Skeletal muscle cell (primary cell): ENCODE measurements around the gene HECTD2.
"Not testable (repeated sequence)": the region's sequence is repeated elsewhere in the genome, so short reads cannot be mapped to it uniquely, and the experiment has no call there.

Experiments used
- DNase-seq: peaks from one replicate; pipeline ENCODE4 v3.0.0-alpha.2; 2010; ENCODE audit warnings: low read depth
- H3K4me3 ChIP-seq: 2 replicates; pipeline ENCODE4 v1.5.1; 2011; ENCODE audit warnings: low read depth, mild to moderate bottlenecking, control low read depth, low read length, moderate library complexity

HECTD2 gene

DNA sequence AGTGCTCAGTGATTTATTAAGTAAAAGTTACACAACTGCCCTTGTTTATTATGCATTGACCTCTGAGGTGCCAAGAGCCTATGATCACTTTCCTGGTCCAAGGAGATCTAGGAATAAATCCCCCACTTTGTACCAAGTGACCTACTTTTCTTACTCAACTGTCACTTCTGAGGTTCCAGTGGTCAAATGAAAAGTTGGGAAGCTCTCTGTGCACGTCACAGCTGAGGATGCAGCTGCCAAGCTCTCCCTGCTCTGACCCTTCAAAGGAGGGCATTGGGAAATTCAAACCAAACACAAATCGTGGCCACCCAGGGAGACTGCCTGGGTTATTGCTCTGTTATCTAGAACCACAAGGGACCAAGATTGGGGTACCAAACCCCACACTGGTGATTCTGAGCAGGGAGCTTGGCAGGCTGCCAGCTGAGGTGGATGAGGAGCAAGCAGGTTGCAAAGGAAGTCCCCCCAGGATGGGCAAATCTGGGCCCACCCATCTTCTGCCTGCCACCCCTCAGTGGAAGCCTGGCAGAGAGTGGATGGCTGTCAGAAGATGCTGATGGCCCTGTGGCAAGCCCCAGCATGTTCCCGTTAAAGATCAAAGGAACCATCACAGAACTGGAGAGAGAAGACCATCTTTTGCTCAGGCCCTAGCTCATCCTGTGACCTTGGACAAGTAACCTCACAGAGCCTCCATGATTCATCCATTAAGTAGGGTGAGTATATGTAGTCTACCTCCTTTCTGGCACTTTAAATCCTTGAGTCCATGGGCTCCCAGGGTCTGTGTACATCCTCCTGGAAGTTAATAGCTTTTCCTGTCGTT lies 116.0 kb downstream of the HECTD2 start:
- no peak for DNase-seq
- no peak overlapping the region for H3K4me3 ChIP-seq

DNA sequence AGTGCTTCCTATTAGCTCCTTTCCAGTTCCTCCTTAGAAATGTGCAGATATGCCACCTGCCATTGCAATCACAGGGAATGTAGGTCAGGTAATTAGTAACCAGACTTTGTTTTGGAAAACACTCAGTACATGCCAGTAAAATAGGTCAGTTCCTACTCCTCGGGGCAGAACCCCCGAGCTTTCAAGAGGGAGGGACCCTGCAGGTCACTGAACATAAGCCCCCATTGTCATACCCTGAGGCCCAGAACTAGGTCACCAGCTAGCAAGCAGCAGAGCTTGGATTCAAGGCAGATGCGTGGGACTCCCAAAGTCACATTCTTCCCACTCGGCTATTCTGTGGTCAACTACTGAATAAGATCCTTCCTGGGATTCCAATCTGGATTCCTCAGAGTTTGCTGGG lies 117.9 kb downstream of the HECTD2 start:
- H3K4me3 ChIP-seq: no peak overlapping the region
- no peak for DNase-seq

DNA sequence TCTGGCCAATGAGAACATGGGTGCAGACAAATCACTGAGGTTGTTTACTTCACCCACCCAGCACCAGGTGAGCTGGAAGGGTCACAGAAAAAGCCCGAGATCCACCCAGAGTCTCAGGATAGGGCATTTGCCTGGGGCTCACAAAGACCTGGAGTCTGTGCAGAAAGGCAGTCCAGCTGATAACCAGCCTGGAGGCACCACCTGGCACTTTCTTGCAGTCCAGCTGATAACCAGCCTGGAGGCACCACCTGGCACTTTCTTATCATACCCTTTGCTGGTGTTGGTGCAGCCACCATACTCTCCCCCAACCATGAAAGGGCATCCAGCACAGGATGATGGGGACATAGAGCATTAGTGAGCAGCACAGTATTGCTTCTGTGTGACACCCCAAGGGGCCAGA lies 118.6 kb downstream of the HECTD2 start:
- DNase-seq: no peak
- H3K4me3 ChIP-seq: no peak overlapping the region

DNA sequence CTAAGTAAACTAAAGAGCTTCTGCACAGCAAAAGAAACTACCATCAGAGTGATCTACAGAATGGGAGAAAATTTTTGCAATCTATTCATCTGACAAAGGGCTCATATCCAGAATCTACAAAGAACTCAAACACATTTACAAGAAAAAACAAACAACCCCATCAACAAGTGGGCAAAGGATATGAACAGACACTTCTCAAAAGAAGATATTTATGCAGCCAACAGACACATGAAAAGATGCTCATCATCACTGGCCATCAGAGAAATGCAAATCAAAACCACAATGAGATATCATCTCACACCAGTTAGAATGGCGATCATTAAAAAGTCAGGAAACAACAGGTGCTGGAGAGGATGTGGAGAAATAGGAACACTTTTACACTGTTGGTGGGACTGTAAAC lies 124.6 kb downstream of the HECTD2 start:
- H3K4me3 ChIP-seq, DNase-seq: not testable (repeated sequence)

DNA sequence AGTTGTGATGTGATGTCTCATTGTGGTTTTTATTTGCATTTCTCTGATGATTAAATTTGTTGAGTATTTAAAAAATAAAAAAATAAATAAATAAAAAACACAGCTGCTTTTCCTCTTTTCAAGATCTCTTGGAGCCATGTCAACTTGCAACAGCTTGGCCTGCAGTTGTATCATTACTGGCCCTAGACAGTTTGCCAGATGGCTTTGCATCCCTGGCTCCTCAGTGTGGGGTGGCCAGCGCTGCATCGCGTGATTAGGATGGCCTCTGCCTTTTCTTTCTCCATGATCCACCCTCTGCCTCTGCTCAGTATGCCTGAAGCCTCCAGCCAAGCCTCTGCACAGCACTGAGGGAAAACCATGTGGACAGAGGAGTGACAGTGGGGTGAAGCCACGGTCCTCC lies 126.0 kb downstream of the HECTD2 start:
- no peak for DNase-seq
- no peak overlapping the region for H3K4me3 ChIP-seq

DNA sequence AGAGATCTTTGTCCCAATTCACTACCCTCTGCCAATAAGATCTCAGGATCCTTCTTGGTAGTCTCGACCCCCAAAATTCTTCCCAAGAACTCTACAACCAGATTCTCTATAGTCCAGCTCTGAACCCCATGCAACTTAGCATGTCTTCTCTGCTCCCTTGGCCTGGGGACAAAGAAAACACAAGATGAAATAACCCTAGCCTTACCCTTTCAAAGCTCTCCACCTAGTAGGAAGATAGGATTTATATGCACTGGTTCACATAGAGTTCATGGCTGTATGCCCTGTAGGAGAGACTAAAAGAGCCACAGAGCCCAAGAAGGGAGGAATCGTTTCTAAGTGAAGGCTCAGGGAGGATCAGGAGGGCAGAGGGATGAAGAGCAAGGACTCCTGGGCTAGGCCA lies 126.6 kb downstream of the HECTD2 start:
- DNase-seq: no peak

DNA sequence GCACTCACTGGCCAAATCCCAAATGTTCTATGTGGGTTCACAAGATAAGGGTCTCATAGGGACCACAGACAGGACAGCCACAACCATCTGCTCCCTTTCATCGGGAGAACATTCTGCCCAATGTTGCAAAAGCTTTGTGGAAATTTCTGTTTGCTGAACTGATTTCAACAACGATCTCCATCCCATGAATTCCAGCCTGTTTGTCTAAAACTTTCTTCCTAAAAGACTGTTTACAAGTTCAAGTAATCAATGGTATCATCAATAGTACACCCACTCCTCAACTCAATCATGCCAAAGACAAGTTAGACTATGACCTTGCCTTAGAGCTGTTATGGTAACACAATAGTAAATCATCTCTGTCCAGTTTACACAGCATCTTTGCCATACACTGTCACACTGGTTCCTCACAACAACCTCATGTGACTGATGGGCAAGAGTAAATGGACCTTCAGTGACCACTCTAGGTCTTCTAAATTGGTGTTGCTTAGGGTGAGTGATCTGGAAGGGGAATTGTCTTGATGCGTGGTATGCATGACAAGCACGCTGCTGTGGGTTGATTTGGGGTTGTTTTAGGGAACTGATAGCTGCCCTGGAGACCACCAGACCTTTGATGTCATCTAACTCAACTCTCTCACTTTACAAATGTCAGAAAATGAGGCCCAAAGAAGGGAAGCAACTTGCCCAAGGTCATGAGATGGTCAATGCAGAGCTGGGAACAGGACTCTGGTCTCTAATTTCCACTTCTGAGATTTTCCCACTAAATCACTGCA lies 127.7 kb downstream of the HECTD2 start:
- DNase-seq: no peak
- H3K4me3 ChIP-seq: no peak overlapping the region

More for the DNA sequence above, 126.6 kb downstream of the HECTD2 start:
- no peak overlapping the region for H3K4me3 ChIP-seq

DNA sequence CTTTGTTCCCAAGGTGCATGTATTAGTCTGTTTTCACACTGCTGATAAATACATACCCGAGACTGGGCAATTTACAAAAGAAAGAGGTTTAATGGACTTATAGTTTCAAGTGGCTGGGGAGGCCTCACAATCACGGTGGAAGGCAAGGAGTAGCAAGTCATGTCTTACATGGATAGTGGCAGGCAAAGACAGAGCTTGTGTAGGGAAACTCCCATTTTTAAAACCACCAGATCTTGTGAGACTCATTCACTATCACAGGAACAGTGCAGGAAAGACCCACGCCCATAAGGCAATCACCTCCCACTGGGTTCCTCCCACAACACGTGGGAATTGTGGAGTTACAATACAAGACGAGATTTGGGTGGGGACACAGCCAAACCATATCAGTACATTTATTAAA lies 129.8 kb downstream of the HECTD2 start:
- DNase-seq: no peak

DNA sequence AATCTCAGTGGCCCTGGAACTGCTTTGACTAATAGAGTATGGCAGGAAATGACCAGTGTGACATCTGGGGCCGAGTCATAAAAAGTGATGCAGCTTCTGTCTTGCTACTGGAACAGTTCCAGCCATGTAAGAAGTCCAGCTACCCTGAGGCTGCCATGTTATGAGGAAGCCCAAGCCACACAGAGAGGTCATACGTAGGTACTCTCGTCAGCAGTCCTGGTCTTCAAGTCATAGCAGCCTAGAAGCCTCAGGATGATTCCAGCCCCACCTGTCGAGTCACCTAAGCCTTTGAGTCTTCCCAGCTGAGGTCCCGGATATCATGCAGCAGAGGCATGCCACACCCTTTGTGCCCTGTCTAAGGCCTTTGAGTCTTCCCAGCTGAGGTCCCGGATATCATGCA lies 130.6 kb downstream of the HECTD2 start:
- DNase-seq: no peak
- H3K4me3 ChIP-seq: no peak overlapping the region

More for the DNA sequence above, 129.8 kb downstream of the HECTD2 start:
- H3K4me3 ChIP-seq: no peak overlapping the region

DNA sequence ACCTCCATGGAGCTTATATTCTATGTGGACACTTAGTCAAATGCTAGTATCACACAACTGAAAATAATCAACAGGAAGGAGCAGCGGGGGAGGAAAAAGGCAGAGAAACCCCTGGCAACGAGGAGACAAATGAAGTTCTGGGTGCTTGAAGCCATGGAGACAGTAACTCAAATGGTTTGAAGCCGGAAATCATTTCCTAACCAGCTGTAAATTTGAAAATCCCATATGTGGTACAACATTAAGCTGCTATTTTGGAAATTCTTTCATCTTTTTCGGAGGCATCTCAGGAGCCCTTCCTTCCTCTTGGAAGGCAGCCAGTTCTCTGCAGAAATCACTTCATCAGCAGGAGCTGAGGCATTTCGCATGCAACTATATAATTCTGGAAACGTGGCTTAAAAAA lies 131.3 kb downstream of the HECTD2 start:
- no peak overlapping the region for H3K4me3 ChIP-seq
- no peak for DNase-seq

DNA sequence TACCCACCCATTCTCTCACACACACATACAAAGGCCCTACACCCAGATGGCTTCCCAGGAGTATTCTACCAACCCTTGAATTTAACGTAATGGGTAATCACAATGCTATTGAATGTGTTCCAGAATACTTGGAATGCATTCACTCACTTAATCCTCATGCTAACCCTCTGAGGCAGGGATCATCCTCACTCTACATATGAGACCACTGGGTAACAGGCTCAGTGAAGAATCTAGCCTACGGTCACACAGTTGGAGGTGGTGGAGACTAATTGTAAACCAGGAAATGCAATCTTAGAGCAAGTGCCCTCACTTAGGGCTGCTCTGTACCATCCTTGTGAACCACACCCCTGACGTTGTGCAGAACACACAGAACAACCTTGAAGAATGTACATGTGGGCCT lies 135.2 kb downstream of the HECTD2 start:
- no peak overlapping the region for H3K4me3 ChIP-seq
- DNase-seq: no peak

DNA sequence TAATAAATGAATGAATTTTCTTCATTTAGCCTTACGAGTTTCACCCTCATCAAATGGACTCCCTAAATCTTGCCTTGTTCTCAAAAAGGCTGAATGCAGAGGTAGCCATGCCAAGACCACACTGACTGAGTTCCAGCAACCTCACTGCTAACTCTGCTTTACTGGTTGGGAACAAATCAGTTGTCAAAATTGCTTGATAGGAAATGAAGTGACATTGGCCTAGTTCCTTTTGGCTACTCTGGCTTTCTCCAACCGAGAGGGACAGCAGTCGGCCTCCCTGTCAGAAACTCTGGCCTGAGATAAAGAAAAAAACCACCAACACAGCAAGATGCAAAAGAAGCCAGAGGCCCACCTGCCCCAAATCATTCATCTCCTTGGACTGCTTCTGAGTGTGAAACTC lies 135.7 kb downstream of the HECTD2 start:
- no peak for DNase-seq
- H3K4me3 ChIP-seq: no peak overlapping the region

DNA sequence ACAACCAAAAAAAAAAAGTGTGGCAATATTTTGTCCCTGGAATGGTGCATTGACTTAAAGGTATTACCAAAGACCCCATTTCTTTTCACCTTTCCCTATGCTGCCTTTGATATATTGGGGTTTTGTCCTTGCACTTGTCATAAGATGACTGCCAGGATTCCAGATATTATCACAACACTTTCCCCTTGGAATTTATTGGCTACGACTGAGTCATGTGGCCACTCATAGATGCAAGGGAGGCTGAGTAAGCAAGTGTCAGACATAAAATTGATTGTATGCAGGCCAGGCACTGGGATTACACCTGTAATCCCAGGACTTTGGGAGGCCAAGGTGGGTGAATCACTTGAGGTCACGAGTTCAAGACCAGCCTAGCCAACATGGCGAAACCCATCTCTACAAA lies 139.1 kb downstream of the HECTD2 start:
- DNase-seq: no peak
- H3K4me3 ChIP-seq: no peak overlapping the region

DNA sequence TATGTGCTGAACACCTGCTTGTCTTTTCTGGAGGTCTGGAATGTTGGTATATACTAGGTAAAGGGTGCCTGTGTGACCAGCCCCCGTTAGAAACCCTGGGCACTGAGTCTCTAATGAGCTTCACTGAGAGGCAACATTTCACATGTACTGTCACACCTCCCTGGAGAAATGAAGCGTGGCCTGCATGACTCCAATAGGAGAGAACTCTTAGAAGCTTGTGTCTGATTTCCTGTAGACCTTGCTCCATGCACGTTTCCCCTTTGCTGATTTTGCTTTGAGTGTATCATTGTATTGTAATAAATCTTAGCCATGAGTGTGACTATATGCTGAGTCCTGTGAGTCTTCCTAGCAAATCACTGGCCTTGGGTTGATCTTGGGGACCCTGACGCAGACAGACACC lies 139.9 kb downstream of the HECTD2 start:
- no peak for DNase-seq
- no peak overlapping the region for H3K4me3 ChIP-seq

DNA sequence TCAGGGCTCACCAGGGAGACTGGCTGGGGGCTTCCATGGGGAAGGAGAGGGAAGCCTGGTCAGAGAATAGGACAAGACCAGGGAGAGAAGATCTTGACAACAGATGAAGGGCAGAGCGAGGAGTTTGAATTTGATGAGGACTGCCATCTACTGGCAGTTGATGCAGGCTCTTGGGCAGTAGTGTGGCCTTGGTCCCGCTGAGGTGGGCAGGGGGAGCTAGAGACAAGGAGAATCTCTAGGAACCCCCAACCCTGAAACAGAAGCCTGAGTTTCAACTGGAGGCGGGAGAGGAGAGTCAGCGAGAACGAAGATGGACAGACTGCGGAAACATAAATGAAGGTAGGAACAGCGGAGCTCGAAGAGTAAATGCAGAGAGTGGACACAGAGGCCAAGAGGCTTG lies 141.7 kb downstream of the HECTD2 start:
- peak; percentile 45 for DNase-seq
- H3K4me3 ChIP-seq: no peak overlapping the region

DNA sequence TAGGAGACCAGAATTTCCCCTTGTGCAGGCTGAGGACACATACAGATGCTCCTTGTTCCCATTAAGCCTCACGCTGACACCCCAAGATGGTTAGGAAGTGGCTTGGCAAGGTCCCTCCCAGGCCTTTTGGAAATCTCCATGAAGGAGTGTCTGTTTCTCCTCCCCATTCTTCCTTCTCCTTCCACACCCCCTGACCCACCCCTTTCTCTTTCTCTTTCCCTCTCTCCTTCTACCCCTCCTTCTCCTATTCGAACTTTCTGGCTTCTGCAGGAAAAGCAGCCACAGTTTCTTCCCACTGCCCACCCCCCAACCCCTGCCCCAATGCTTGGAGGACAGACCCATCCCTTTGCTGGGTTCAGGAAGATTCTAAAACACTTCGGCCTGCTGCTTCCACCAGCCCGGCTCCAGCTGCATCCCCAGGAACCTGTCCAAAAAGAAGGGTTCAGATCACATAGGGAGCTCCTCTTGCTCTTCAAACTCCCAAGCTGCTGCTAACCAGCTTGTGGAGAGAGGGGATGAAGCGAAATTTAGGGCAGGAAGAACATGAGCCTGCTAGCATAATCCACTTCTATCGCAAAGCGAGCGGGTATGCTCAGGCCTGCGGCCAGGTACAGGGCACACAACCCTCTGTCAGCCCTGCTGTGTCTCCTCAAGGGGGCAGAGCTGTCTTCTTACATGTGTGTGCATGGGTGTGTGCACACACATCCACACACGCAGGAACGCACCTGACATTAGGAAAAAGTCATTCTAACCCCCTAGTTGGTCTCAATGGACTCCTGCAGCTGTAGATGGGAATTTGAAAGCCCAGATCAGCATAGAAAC lies 142.3 kb downstream of the HECTD2 start:
- H3K4me3 ChIP-seq: no peak overlapping the region
- DNase-seq: no peak

DNA sequence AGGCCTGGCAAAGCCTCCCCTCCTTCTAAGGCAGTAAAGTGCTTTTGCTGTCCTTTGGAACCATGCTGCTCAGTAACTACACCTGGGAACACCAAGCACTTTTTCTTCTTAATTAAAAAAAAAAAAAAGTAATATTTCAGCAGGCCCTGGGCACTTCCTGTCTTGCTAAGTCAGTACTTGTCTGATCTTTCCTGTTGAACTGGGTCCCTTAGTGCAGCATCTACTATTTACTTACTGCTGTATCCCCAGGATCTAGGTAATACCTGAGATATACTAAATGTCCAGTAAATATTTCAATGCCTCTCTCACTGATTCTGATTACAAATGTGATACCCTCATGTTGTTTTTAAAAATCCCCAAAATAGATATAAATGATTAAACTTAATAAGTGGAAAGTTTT lies 145.3 kb downstream of the HECTD2 start:
- no peak for DNase-seq
- no peak overlapping the region for H3K4me3 ChIP-seq

DNA sequence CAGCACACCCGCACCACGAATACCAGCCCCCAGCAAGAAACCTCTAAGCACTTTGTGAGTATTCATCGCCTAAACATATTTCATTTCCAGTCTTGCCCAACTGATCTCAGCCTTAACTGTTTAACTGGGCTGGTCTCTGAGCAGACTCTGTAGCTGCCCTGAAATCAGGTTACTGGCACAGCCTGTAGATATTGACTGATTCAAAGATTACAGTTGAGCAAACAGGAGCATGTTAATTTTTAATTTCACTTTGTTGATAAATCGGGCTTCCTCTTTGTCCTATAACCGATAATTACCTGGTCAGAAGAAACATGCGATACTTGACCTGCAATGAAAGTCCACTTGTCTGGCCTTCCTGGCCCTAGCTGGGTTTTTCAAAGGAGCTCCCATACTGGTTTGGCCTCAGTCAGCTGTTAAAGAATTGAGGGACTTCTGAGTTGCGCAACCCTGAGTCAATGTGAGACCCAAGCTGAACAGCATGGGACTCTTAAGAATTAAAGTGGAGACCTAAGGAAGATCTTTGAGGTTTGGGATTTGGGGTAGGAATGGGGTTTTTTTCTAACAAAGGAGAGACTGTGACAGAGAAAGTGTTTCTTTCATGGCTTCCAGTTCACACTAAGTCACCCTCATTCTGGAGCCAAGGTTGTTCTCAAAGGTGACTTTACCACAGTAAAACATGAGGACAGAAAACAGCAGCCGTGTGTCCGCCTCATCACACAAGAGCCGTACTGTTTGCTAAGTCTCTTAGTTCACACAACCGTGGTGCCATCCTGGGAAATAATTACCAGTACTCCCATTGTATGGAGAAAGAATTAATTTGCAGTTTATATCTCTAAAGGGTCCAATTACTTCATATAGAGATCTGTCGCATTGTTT lies 146.8 kb downstream of the HECTD2 start:
- H3K4me3 ChIP-seq: no peak overlapping the region
- no peak for DNase-seq

DNA sequence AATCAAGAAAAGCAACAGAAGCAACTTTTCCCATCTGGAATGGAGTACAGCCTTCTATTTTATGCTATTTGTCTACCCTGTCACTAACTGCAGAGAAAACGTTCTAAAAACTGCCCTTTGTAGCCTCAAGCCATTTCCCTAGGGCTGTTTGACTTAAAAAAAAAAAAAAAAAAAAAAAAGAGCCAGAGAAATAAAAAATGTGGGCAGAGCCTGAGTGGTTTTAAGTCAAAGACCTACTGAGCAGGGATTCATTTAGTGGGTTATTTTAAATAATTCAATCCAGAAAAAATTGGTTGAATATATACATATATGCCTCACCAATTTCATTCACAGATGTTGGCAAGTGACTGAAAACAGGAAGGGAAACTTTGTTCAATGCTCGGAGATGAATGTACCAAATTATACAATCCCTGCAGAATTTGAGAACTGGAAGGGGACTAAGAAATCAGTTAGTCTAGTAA lies 147.5 kb downstream of the HECTD2 start:
- no peak for DNase-seq
- H3K4me3 ChIP-seq: no peak overlapping the region
